Fibroblast of pulmonary artery (primary cell): ENCODE results near the gene TSKU.

Experiments
- DNase-seq: peaks from one replicate; pipeline ENCODE4 v3.0.0-alpha.2; 2010; ENCODE audit warnings: low read depth
- H3K4me3 ChIP-seq: replicated peaks from 2 replicates; pipeline ENCODE4 v1.5.1; 2011; ENCODE audit warnings: low read depth, mild to moderate bottlenecking, control low read depth, low read length, moderate library complexity
- CTCF ChIP-seq: IDR thresholded peaks from 2 replicates; pipeline ENCODE4 v1.5.1; 2011; ENCODE audit warnings: mild to moderate bottlenecking, control low read depth, low read length, inconsistent platforms; ENCODE audit errors: missing control alignments

The TSKU gene

GRCh38 chr11:76844511-76844910 is 61.4 kb downstream of the TSKU start:
- H3K4me3 ChIP-seq = no peak overlapping the region
- DNase-seq = no peak
- TF ChIP-seq CTCF = no peak

GRCh38 chr11:76845069-76845468 is 61.9 kb downstream of the TSKU start:
- no peak overlapping the region for H3K4me3 ChIP-seq
- no peak for DNase-seq
- TF ChIP-seq CTCF = no peak

GRCh38 chr11:76846441-76846840 is 63.3 kb downstream of the TSKU start:
- no peak for TF ChIP-seq CTCF
- no peak overlapping the region for H3K4me3 ChIP-seq
- no peak for DNase-seq
